Naive B cell (primary cell): ENCODE data around the gene CCDC187. TPM values are rescaled to one million over a fixed set of nuclear protein-coding genes. Genes with fewer than 3 reads are reported as not detected.

Experiments used
- ATAC-seq, 2 donors: fragments of 150-1000 bp; cut with Tn5 transposase; 2 replicates each; pipeline ENCODE4 v1.10.0; 2021; ENCODE audit warnings: low read depth in 2 of 2, mild to moderate bottlenecking in 2 of 2, moderate library complexity in 2 of 2
- DNase-seq: peaks from one replicate; pipeline ENCODE4 v3.0.0; 2022
- H3K27ac Mint-ChIP-seq, 6 donors: one replicate each; pipeline ENCODE4 v1.8.0; 2020 to 2022; ENCODE audit warnings: mild to moderate bottlenecking in 6 of 6, mixed read lengths in 6 of 6, moderate library complexity in 5 of 6, inconsistent platforms in 2 of 6
- H3K27me3 Mint-ChIP-seq, 3 donors: one replicate each; pipeline ENCODE4 v1.8.0; 2021 to 2022; ENCODE audit warnings: mixed read lengths in 3 of 3, mild to moderate bottlenecking in 1 of 3
- H3K36me3 Mint-ChIP-seq, 2 donors: one replicate each; pipeline ENCODE4 v1.8.0; 2020 to 2022; ENCODE audit warnings: mixed read lengths in 2 of 2, inconsistent platforms in 1 of 2, mild to moderate bottlenecking in 1 of 2
- H3K4me1 Mint-ChIP-seq, 3 donors: one replicate each; pipeline ENCODE4 v1.8.0; 2020 to 2022; ENCODE audit warnings: mixed read lengths in 3 of 3, inconsistent platforms in 1 of 3, mild to moderate bottlenecking in 1 of 3, moderate library complexity in 1 of 3
- H3K4me3 Mint-ChIP-seq, 8 donors: one replicate each; pipeline ENCODE4 v1.8.0; 2020 to 2022; ENCODE audit warnings: mild to moderate bottlenecking in 8 of 8, mixed read lengths in 8 of 8, moderate library complexity in 8 of 8, inconsistent platforms in 2 of 8
- H3K9me3 Mint-ChIP-seq, 7 donors: one replicate each; pipeline ENCODE4 v1.8.0; 2020 to 2022; ENCODE audit warnings: mixed read lengths in 7 of 7, mild to moderate bottlenecking in 5 of 7, inconsistent platforms in 2 of 7, moderate library complexity in 1 of 7
- polyA plus RNA-seq, 6 donors: library from polyadenylated mRNA; unstranded; fragments of 300-500 nt; fragmentation: Illumina TruSeq; gene quantifications; one replicate each; pipeline ENCODE4 v1.2.3, GENCODE V29; 2021; ENCODE audit warnings: low read depth in 6 of 6

The CCDC187 gene
- polyA plus RNA-seq, 6 donors from 2014 or later = 0.38 to 4.3 (median 1.5) TPM

DNA sequence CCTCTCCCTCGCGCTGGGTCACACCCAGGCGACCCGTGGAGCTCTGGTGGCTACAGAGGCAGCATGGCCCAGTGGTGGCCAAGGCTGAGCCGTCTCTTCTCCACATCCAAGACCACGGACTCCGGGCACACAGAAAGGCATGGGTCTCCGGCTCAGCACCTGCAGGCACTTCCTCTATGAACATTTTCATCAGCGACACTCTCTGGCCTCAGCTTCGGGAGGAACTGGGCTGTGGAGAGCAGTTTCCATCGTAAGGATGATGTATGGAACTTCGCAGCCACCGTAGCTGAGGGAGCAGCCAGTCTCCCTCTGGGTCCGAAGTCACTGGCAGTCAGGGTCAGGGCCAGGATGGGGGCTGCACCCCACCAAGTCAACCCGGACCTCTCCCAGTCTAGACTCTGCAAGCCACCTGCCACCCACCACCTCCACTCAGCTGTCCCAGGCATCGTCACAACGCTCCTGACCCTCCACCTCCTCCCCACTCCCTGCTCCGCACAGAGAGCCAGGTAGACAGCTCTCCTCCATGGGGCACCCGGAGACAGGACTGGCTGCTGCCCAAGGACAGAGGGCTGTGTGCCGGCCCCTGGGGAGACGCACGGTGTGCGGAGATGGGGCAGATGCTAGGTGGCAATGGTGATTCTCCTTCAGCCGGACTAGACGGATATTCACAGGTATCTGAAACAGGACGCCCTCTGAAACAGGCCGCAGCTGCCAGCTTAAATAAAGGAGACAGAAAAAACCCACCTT is 68.0 kb downstream of the CCDC187 start:
- Mint-ChIP-seq H3K9me3 (no peaks in the 10 kb centered on the region), H3K27ac (peak overlapping the region in 4 of 6 donors; percentile 15 to 79 (median 50)), H3K27me3 (no peaks in the 10 kb centered on the region), H3K4me3 (peak overlapping the region in 3 of 8 donors; percentile 20 to 64 (median 21)), H3K4me1 (peaks cover 63 to 87% (median 81%) of the 10 kb centered on the region in 3 donors), H3K36me3 (peaks cover 5 to 20% of the 10 kb centered on the region in 2 donors)
- DNase-seq (no peak), ATAC-seq (no peak)

DNA sequence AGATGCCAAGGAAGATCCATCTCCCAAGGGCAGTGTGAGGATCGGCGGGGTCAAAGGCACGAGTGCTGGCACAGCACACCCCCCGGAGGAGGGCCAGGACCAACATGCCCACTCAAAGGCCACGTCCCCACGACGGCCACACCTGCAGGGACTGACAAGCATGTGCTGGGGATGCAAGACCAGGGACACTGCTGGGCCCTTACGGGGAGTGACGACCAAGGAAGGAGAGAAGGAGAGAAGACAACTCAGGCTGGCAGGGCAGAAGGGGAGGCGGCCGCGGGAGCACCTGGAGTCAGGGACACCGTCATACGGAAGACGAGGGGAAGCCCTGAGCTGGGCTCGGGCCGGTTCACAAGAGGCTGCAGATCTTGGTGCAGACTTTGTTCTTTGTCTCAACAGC is 68.7 kb downstream of the CCDC187 start:
- no peak for DNase-seq
- peak overlapping the region in 5 of 6 donors; percentile 4 to 90 (median 58) for H3K27ac Mint-ChIP-seq
- H3K4me1 Mint-ChIP-seq = peaks cover 63 to 85% (median 81%) of the 10 kb centered on the region in 3 donors
- peak overlapping the region in 3 of 8 donors; percentile 23 to 59 (median 34) for H3K4me3 Mint-ChIP-seq
- H3K36me3 Mint-ChIP-seq = peaks cover 5 to 24% of the 10 kb centered on the region in 2 donors
- H3K27me3 Mint-ChIP-seq = no peaks in the 10 kb centered on the region
- H3K9me3 Mint-ChIP-seq = no peaks in the 10 kb centered on the region
- ATAC-seq = no peak

DNA sequence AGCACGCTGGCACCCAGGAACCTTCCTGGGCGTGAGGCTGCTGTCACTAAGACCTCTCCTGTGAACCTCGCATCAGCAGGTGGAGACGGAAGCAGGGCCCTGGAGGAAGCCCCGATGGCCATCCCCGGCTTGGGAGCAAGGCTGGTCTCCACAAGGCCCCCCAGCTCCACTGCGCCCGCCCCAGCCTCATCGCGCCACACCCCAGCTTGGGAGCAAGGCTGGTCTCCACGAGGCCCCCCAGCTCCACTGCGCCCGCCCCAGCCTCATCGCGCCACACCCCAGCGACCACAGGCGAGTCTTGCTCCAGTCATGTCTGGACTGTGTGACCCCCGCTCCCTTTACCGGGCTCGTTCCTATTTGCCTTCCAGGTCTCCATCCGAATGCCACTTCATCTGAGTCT is 69.3 kb downstream of the CCDC187 start:
- Mint-ChIP-seq H3K9me3 (no peaks in the 10 kb centered on the region), H3K27me3 (no peaks in the 10 kb centered on the region), H3K27ac (peak overlapping the region in 4 of 6 donors; percentile 58 to 90 (median 87)), H3K36me3 (peaks cover 5 to 24% of the 10 kb centered on the region in 2 donors), H3K4me1 (peaks cover 60 to 84% (median 81%) of the 10 kb centered on the region in 3 donors), H3K4me3 (no peak overlapping the region)
- DNase-seq (no peak), ATAC-seq (no peak)

DNA sequence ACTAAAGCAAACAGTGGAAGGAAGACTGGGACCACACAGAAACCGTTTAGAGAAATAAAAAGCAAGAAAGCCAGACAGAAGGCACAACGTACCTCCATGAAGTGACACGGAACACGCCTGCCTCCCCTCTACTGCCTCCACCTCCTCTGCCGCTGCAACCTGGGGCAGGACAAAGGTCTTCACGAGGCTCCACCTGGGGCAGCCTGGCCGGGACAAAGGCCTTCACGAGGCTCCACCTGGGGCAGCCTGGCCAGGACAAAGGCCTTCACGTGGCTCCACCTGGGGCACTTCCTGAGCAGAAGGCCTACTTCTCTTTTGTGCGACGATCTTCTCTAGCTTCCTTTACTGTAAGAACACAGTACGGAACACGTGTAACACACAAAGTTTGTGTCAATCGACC is 70.0 kb downstream of the CCDC187 start:
- H3K27ac Mint-ChIP-seq = peak overlapping the region in 5 of 6 donors; percentile 41 to 89 (median 69)
- H3K36me3 Mint-ChIP-seq = peaks cover 5 to 24% of the 10 kb centered on the region in 2 donors
- H3K4me1 Mint-ChIP-seq = peaks cover 53 to 81% (median 77%) of the 10 kb centered on the region in 3 donors
- peak overlapping the region in 4 of 8 donors; percentile 15 to 68 (median 39) for H3K4me3 Mint-ChIP-seq
- DNase-seq = no peak
- H3K27me3 Mint-ChIP-seq = no peaks in the 10 kb centered on the region
- ATAC-seq = no peak
- no peaks in the 10 kb centered on the region for H3K9me3 Mint-ChIP-seq

DNA sequence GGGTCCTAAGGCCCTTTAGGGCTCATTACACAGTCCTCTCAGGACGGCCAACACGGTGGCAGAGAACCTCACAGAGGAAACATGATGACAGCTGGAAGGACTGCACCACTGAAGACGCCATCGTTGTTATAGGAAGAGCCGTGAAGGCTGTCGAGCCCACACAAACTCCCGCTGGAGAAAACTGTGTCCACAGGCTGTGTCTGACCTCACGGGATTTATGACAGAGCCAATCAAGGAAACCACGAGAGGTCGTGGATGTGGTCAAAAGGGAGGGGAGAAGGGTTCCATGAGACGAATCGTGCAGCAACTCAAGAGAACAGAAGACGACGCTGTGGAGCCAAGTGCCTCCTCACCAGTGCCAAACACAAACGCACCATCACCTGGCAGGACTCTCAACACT is 70.5 kb downstream of the CCDC187 start:
- Mint-ChIP-seq H3K27ac (peak overlapping the region in 4 of 6 donors; percentile 41 to 92 (median 88)), H3K27me3 (no peaks in the 10 kb centered on the region), H3K4me3 (peak overlapping the region in 7 of 8 donors; percentile 15 to 77 (median 35)), H3K4me1 (peaks cover 53 to 81% (median 76%) of the 10 kb centered on the region in 3 donors), H3K36me3 (peaks cover 5 to 24% of the 10 kb centered on the region in 2 donors), H3K9me3 (no peaks in the 10 kb centered on the region)
- DNase-seq = no peak
- ATAC-seq = no peak

DNA sequence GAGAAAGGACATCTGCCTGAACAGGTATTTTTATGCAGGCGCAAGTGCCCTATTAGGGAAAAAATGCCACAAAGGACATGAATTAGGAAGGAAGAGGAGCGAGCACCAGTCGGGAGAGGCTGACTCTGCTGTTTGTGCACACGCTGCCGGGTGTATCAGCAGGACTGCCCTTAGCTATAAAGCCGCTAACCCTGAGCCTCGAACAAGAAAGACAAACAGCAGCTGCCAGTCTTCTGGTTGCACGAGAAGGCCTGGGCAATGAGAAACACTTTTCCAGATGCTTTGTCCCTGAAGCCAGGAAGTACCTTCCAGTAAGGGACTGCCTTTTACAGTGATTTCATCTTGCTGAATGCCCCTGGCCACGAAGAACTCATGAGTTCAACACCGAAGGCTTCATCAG is 70.9 kb downstream of the CCDC187 start:
- peaks cover 5 to 24% of the 10 kb centered on the region in 2 donors for H3K36me3 Mint-ChIP-seq
- H3K27me3 Mint-ChIP-seq = no peaks in the 10 kb centered on the region

DNA sequence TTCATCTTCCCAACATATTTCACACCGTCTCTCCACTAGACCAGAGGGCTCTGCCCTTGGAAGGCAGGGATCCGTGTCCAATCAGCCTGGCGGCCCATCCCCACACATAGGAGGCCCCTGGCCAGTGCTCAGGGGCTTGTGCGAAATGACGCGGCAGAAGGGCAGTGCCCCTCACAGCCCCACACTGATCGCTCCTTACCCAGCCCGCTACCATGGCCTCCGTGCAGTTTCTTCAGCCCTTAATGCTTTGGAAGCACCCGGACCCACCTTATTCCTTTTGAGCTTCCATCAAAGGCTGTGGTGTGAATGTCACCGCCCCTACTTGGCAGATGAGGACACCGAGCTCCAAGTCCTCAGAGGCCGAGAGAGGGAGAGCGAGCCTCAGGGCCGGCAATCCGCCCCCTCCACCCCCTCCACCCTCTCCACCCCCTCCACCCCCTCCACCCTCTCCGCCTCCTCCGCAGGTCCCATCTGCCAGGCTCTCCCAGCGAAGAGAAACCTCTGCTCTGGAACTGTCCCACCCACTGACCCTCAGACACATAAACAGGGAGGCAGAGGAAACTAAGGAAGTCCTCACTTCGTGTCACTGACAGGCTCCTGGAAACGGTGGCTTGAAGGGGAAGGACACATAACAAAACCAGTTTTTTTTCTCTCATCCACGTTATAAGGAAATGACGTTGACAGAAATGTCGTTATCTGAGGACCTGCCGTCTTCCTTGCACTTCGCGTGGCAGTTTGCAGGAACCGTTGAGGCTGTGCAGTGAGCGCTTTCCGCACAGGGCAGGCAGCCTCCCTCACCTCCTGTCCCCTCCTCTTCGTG is 72.2 kb downstream of the CCDC187 start:
- Mint-ChIP-seq H3K36me3 (peaks cover 5 to 24% of the 10 kb centered on the region in 2 donors), H3K4me3 (peak overlapping the region; percentile 36 to 82 (median 68)), H3K27ac (peak overlapping the region; percentile 33 to 96 (median 81)), H3K9me3 (no peaks in the 10 kb centered on the region), H3K4me1 (peaks cover 54 to 88% (median 81%) of the 10 kb centered on the region in 3 donors), H3K27me3 (no peaks in the 10 kb centered on the region)
- no peak for DNase-seq
- peak; percentile 61 to 73 for ATAC-seq

More for the DNA sequence above, 70.9 kb downstream of the CCDC187 start:
- H3K9me3 Mint-ChIP-seq = no peaks in the 10 kb centered on the region
- H3K4me1 Mint-ChIP-seq = peaks cover 52 to 81% (median 76%) of the 10 kb centered on the region in 3 donors
- peak overlapping the region in 4 of 6 donors; percentile 38 to 96 (median 89) for H3K27ac Mint-ChIP-seq
- H3K4me3 Mint-ChIP-seq = peak overlapping the region in 7 of 8 donors; percentile 8 to 77 (median 35)
- no peak for ATAC-seq
- DNase-seq = no peak

DNA sequence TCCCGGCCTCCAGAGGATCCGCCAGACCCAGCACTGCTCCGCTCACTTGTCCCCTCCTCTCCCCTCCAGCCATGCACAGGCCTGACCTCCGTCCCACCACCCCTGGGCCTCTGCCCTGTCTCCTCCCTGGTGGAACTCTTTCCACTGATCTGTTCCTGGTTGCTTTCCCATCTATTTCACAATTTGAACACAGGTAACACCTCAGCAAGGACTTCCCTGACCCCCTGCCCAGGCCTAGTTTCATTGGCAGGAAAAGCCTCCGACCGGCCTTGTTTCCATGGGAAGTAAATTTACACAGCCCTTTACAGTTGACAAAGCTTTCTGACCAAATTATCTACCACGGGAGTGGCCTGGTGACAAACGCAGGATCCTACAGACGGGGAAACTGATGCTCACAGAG is 73.1 kb downstream of the CCDC187 start:
- DNase-seq (no peak), ATAC-seq (no peak)
- H3K9me3 Mint-ChIP-seq = peaks cover 0 to under 1% (median 0%) of the 10 kb centered on the region in 7 donors
- H3K4me3 Mint-ChIP-seq = no peak overlapping the region
- peaks cover 5 to 24% of the 10 kb centered on the region in 2 donors for H3K36me3 Mint-ChIP-seq
- H3K4me1 Mint-ChIP-seq = peaks cover 57 to 90% (median 84%) of the 10 kb centered on the region in 3 donors
- H3K27ac Mint-ChIP-seq = peak overlapping the region in 5 of 6 donors; percentile 10 to 96 (median 78)
- no peaks in the 10 kb centered on the region for H3K27me3 Mint-ChIP-seq

DNA sequence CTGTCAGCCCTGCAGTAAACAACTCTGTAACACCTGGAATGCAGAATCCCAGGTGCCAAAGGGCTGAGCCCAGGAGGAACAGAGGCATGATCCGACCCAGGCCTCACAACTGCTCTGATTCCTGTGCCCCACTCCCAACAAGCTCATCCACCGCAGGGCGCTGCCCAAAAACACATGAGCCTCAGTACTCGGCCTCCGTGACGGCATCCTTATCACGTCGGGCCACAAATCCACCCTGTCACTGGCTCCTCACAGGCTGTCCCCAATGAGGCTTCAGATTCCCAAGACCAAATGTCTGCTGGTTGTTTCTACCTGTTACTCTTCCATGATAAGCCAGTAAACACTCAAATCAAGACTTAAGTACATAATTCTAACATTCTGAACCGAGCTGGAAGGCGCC is 73.5 kb downstream of the CCDC187 start:
- peaks cover 60 to 93% (median 84%) of the 10 kb centered on the region in 3 donors for H3K4me1 Mint-ChIP-seq
- H3K27me3 Mint-ChIP-seq = no peaks in the 10 kb centered on the region
- H3K36me3 Mint-ChIP-seq = peaks cover 5 to 23% of the 10 kb centered on the region in 2 donors
- ATAC-seq = no peak
- no peak for DNase-seq
- H3K4me3 Mint-ChIP-seq = no peak overlapping the region
- peak overlapping the region in 5 of 6 donors; percentile 67 to 96 (median 79) for H3K27ac Mint-ChIP-seq
- peaks cover 0 to 1% (median 0%) of the 10 kb centered on the region in 7 donors for H3K9me3 Mint-ChIP-seq

DNA sequence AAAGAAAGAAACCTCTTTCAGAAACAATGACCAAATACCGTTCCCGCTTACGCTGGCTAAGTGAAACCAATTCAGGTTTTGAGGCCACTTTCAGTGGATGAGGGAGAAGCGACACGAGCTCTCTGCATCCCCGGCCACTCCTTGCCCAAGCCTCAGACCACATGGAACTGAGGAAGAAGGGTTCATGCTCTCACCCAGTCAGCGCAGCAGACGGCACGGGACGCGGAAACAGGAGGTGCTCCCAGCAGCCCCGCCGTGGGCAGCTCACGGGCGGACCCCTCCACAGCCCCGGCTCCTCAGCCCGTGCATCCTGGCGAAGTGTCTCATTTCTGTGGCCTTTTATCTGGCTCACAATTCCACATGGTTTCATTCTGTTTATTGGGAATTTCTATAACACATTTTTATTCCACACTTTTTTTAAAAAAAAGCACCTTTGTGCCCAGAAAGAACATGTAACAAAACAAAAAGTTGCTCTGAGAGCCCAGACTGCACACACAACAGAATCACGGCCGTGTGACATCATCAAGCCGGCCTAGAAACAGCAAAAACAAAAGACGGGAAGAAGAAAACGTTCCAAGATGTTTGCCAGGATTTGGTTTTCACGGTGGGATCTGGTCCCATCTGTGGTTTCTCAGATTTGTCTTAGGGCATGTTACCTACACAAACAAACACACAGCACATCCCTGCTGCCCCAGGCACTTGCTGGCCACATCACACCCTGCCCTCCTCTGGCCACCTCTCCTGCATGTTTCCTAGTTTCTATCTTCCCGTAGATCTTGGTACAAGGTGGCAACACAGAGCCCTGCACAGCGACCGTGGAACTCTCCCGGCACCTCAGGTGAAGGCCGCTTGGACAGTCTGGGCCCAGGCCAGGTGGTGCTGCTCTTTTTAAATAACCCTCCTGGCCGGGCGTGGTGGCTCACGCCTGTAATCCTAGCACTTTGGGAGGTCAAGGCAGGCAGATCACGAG is 74.5 kb downstream of the CCDC187 start:
- ATAC-seq (no peak), DNase-seq (no peak)
- Mint-ChIP-seq H3K4me3 (peak overlapping the region in 1 of 8 donors; percentile 40), H3K4me1 (peaks cover 59 to 90% (median 86%) of the 10 kb centered on the region in 3 donors), H3K27ac (peak overlapping the region in 5 of 6 donors; percentile 20 to 96 (median 72)), H3K27me3 (no peaks in the 10 kb centered on the region), H3K9me3 (peaks cover 0 to 1% (median 0%) of the 10 kb centered on the region in 7 donors), H3K36me3 (peaks cover 5 to 16% of the 10 kb centered on the region in 2 donors)

DNA sequence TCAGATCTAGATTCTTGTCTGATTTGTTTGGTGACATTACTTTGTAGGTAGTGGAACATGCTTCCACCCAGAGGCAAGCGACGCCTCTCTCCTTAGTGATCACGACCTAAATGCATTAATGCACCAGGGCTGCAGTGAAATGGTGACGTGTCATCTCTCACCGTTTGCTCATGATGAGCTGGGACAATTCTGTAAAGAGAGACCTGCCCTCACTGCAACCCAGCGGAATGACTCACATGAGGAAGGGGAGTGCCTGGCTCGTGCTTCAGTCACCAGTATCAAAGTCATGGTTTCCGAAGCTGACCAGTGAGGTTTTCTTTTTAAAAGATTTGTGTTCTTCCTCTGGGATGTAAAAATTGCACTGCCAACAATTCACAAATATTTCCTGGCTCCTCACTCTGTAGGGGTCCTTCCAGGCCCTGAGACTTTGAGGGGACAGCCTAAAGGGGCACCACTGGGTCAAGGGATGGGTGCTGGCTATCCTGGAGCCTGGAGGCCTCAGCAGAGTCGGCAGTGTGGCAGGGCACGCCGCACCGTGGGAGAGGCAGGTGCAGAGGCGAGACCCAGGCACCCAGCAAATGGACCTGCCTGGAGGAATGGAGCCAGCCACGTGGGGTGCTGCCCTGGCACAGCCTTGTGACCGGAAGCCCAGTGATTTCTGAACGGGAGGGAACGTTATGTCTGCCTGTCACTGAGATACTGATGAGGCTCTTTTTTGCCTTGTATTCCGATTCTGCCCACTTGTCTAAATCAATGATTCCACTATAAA is 75.6 kb downstream of the CCDC187 start:
- H3K9me3 Mint-ChIP-seq = peaks cover 0 to 1% (median 0%) of the 10 kb centered on the region in 7 donors
- H3K36me3 Mint-ChIP-seq = peaks cover 6 to 11% of the 10 kb centered on the region in 2 donors
- peaks cover 58 to 83% (median 82%) of the 10 kb centered on the region in 3 donors for H3K4me1 Mint-ChIP-seq
- no peak for DNase-seq
- no peak for ATAC-seq
- H3K27me3 Mint-ChIP-seq = no peaks in the 10 kb centered on the region
- peak overlapping the region in 5 of 8 donors; percentile 10 to 67 (median 53) for H3K4me3 Mint-ChIP-seq
- peak overlapping the region; percentile 69 to 96 (median 92) for H3K27ac Mint-ChIP-seq
